ENCODE measurements around the gene GJC1. TPM values are rescaled to one million over a fixed set of nuclear protein-coding genes. Genes with fewer than 3 reads are reported as not detected.

GJC1 gene
- total and polyA plus RNA-seq, 2 experiments from 2014 or later, result 13.6 to 18.4 TPM

DNA sequence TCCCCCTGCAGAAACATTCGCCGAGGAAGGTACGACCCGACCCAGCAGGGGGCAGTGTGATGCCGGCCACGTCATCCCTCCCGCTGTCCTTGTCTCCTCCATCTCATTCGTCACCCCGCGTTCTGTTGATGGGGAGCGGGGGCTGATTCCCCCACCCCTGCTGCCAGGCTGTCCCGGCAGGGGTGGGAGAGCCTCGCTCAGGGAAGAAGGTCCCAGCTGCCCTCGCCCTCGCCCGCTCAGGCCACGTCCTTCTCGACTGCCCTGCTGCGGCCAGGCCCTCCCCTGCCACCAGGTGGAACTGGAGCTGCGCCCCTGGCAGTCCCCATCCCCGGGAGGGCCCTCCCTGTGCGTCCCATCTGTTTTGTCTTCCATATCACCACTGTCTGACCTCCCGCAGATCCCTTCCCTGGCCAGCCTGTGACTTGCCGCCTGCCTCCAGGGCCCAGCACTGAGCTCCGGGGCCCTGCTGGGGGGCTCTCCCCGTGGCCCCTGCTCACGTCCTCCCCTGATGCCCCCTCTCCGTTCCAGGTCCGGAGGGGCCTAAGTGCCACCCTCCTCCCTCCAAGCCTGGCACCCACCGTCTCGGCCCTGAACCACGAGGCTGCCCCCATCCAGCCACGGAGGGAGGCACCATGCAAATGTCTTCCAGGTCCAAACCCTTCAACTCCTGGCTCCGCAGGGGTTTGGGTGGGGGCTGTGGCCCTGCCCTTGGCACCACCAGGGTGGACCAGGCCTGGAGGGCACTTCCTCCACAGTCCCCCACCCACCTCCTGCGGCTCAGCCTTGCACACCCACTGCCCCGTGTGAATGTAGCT, 50.7 kb downstream of the GJC1 start:
- in situ Hi-C loops (cut with MboI), result no loop called here
- WGBS, 2 experiments (ENCODE audit: low coverage in 1 of 2, low lambda C conversion rate in 2 of 2, missing lambda C conversion rate in 2 of 2), result 30 to 31% methylated on average over 35 to 36 of the region's 36 CpGs
- no peaks in the 10 kb centered on the region for H4K20me1 ChIP-seq (ENCODE audit: insufficient read depth)

DNA sequence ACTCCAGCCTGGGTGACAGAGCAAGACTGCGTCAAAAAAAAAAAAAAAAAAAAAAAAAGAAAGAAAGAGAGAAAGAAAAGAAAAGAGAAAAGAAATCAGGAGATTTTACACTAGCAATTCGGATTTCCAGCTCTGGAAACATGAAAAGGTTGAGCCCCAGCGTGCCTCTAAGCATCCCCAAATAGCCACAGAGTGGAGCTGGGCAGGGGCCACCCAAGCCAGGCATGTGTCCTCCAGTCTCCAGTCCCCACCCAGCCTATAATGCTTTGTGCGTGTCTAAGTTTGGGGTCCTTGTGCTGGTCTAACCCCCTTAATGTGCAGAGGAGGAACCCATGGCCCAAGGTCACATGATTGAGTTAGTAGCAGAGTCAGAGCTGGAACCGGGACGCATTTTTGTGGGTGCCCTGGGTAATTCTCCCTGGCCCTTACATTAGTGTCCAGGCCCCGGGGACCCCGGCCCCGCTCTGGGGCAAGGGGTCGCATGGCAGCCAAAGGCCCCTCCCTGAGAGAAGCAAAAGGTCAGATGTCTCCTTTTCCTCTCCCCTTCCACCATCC, 51.4 kb downstream of the GJC1 start:
- WGBS, 2 experiments (ENCODE audit: low coverage in 1 of 2, low lambda C conversion rate in 2 of 2, missing lambda C conversion rate in 2 of 2), result 24 to 25% methylated on average over 9 of the region's 10 CpGs
- no peak overlapping the region for H3K27ac ChIP-seq
- no peaks in the 10 kb centered on the region for H4K20me1 ChIP-seq (ENCODE audit: insufficient read depth)
- no peaks in the 10 kb centered on the region for H3K9me2 ChIP-seq (ENCODE audit: insufficient read depth)
- no peaks in the 10 kb centered on the region for H3K79me2 ChIP-seq (ENCODE audit: insufficient read depth)
- in situ Hi-C loops (cut with MboI), result no loop called here
- H3K9me3 ChIP-seq (ENCODE audit: low read depth), result no peaks in the 10 kb centered on the region
- peak overlapping the region; percentile 83 for H2AFZ ChIP-seq
- no peak for DNase-seq
- H3K9ac ChIP-seq, result peak overlapping the region; percentile 67; the same call in 1 of the 2 replicates
- no peaks in the 10 kb centered on the region for H3K4me1 ChIP-seq (ENCODE audit: insufficient read depth)
- no peaks in the 10 kb centered on the region for H3K27me3 ChIP-seq (replicated peaks; ENCODE audit: insufficient read depth)
- H3K4me2 ChIP-seq (ENCODE audit: unreplicated experiment), result peak overlapping the region; percentile 86
- H3K36me3 ChIP-seq (ENCODE audit: low read depth), result no peaks in the 10 kb centered on the region
- peak overlapping the region; percentile 66; the same call in 1 of the 2 replicates for H3K4me3 ChIP-seq
- no peaks in the 10 kb centered on the region for H3F3A ChIP-seq (ENCODE audit: insufficient read depth)
- no peak for TF ChIP-seq EZH2 (IDR thresholded peaks at IDR 0.05; ENCODE audit: insufficient read depth, poor library complexity, severe bottlenecking)
- no peak for TF ChIP-seq EZH2phosphoT487 (IDR thresholded peaks at IDR 0.05; ENCODE audit: insufficient read depth, low read depth)

More for the DNA sequence above, 50.7 kb downstream of the GJC1 start:
- peak overlapping the region; percentile 83 for H2AFZ ChIP-seq
- H3K4me1 ChIP-seq (ENCODE audit: insufficient read depth), result no peaks in the 10 kb centered on the region
- H3K4me3 ChIP-seq, result peak overlapping the region; percentile 66
- TF ChIP-seq EZH2phosphoT487 (IDR thresholded peaks at IDR 0.05; ENCODE audit: insufficient read depth, low read depth), result no peak
- no peak for TF ChIP-seq EZH2 (IDR thresholded peaks at IDR 0.05; ENCODE audit: insufficient read depth, poor library complexity, severe bottlenecking)
- no peaks in the 10 kb centered on the region for H3K9me3 ChIP-seq (ENCODE audit: low read depth)
- no peaks in the 10 kb centered on the region for H3F3A ChIP-seq (ENCODE audit: insufficient read depth)
- H3K9ac ChIP-seq, result peak overlapping the region; percentile 67
- no peaks in the 10 kb centered on the region for H3K9me2 ChIP-seq (ENCODE audit: insufficient read depth)
- H3K27me3 ChIP-seq (replicated peaks; ENCODE audit: insufficient read depth), result no peaks in the 10 kb centered on the region
- DNase-seq, result peak; percentile 89
- no peaks in the 10 kb centered on the region for H3K36me3 ChIP-seq (ENCODE audit: low read depth)
- H3K4me2 ChIP-seq (ENCODE audit: unreplicated experiment), result peak overlapping the region; percentile 86
- H3K27ac ChIP-seq, result no peak overlapping the region
- no peaks in the 10 kb centered on the region for H3K79me2 ChIP-seq (ENCODE audit: insufficient read depth)

DNA sequence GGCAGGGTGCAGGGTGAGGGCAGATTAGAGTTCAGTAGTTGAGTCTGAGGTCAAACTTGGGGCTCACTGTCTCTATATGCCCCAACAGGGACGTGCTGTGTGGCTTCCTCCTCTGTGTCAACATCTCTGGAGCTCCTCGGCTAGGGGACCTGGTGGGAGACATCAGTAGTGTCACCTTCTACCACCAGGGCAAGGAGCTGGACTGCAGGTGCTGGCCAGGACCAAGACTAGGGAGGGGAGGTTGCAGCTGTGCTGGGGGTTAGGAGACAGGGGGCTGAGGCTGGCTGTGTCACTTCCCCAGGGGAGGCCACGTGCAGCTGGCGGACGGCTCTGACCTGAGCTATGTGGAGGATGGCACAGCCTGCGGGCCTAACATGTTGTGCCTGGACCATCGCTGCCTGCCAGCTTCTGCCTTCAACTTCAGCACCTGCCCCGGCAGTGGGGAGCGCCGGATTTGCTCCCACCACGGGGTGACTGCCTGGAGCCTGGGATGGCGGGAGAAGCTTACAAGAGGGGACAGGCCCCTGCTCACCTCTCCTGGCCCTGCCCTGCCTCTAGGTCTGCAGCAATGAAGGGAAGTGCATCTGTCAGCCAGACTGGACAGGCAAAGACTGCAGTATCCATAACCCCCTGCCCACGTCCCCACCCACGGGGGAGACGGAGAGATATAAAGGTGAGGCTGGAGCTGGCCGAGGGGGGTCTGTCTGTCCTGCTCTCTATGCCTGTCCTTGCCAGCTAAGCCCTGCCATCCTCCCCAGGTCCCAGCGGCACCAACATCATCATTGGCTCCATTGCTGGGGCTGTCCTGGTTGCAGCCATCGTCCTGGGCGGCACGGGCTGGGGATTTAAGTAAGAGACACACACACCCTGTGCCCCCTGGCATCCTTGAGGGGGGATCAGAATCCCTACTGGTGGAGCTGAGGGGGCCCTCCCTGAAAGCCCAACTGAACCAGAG, 52.4 kb downstream of the GJC1 start:
- H3K4me2 ChIP-seq (ENCODE audit: unreplicated experiment), result no peak overlapping the region
- H3K79me2 ChIP-seq (ENCODE audit: insufficient read depth), result no peaks in the 10 kb centered on the region
- H4K20me1 ChIP-seq (ENCODE audit: insufficient read depth), result no peaks in the 10 kb centered on the region
- H3K36me3 ChIP-seq (ENCODE audit: low read depth), result no peaks in the 10 kb centered on the region
- H3K9me2 ChIP-seq (ENCODE audit: insufficient read depth), result no peaks in the 10 kb centered on the region
- no peaks in the 10 kb centered on the region for H3F3A ChIP-seq (ENCODE audit: insufficient read depth)
- no peak overlapping the region for H3K9ac ChIP-seq
- H3K27me3 ChIP-seq (replicated peaks; ENCODE audit: insufficient read depth), result no peaks in the 10 kb centered on the region
- no peaks in the 10 kb centered on the region for H3K4me1 ChIP-seq (ENCODE audit: insufficient read depth)
- TF ChIP-seq EZH2 (IDR thresholded peaks at IDR 0.05; ENCODE audit: insufficient read depth, poor library complexity, severe bottlenecking), result no peak
- no peak for TF ChIP-seq EZH2phosphoT487 (IDR thresholded peaks at IDR 0.05; ENCODE audit: insufficient read depth, low read depth)
- in situ Hi-C loops (cut with MboI), result no loop called here
- no peak overlapping the region for H3K27ac ChIP-seq
- no peaks in the 10 kb centered on the region for H3K9me3 ChIP-seq (ENCODE audit: low read depth)
- H3K4me3 ChIP-seq, result no peak overlapping the region
- WGBS, 2 experiments (ENCODE audit: low coverage in 1 of 2, low lambda C conversion rate in 2 of 2, missing lambda C conversion rate in 2 of 2), result 82 to 85% methylated on average over 20 of the region's 20 CpGs
- DNase-seq, result no peak
- H2AFZ ChIP-seq, result no peak overlapping the region

Measured in GM23248 (cell line).